AG04449 (cell line): ENCODE results near the gene SLC15A5.

ENCODE experiments used
- CTCF ChIA-PET: fragments of 350-600 bp; formaldehyde crosslinking; extraction: SDS; loops from one replicate; lab custom pipeline; 2021; ENCODE audit warnings: antibody characterized with exemption; lab: Yijun Ruan, JAX
- POLR2A ChIA-PET: fragments of 400-600, 350-600 bp; formaldehyde crosslinking; extraction: SDS; loops from one replicate; lab custom pipeline; 2020; ENCODE audit warnings: antibody characterized with exemption, inconsistent platforms; lab: Yijun Ruan, JAX
- DNase-seq: peaks from one replicate; pipeline ENCODE4 v3.0.0-alpha.2; 2010; ENCODE audit warnings: low read depth, low spot score
- H3K4me3 ChIP-seq: 2 replicates; pipeline ENCODE4 v1.5.1; 2011; ENCODE audit warnings: low read depth, mild to moderate bottlenecking, control low read depth, low read length
- TF ChIP-seq, protein P1 (sequence below): IDR thresholded peaks from one replicate; pipeline ENCODE4 v1.5.1; 2011; ENCODE audit warnings: mild to moderate bottlenecking, moderate library complexity, low read length, control low read depth, inconsistent platforms; ENCODE audit not compliant: insufficient read depth; ENCODE audit errors: missing control alignments

Gene SLC15A5

DNA sequence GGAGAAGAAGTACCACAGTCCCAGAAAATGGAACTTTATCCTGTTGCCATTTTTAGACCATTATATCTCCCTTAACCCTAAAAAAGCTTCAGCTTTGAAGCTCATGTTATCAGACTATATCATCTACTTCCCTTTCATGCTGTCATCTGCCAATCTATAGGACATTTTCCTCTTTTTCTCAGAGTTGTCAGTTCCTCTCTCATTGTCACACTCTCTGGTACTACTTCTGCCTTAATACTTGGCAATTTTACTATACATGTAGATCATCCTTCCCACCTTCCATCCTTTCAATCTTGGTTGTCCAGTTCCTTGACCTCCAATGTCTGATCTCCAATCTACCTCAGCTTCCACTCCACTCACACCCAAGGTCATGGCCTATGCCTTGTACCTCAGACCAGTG is 57.4 kb downstream of the SLC15A5 start:
- no peak for DNase-seq
- H3K4me3 ChIP-seq = no peak overlapping the region
- CTCF ChIA-PET = no interaction called here

DNA sequence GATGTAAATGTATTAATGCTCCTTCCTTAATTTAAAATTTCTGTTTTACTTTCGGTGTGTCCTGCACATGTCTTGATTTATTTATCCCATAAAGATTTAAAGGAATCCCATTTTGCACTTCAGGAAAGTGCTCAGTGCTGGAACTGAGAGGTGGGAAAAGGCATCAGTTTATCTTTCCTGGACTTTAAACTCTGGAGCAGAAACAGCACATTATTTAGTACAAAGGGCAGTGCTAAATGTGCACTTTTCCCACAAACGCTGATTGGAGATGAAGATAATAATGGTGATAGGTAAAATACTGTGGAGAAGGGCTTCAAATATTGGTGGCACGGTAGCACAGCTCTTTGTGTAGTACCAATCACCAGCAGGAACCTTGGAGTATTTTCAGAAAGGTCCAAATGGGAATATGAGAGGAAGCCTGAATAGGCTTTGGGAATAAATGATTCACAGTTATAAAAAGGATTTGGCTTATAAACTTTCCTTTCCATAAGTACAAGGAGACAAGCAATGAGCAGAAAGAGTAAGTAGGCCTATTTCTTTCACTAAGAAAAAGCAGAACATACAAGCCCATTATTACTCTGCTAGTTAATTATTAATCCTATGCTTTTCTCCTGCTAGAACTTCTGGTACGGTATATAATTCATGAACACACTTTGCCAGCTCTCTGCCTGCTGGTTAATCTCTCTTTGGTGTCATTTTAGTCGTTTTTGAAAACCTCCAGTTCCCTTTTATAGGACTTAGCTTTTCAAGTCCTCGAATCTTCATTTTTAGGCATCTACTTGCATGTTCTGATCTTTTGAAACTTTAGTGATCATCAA is 58.3 kb downstream of the SLC15A5 start:
- TF ChIP-seq, protein P1, sequence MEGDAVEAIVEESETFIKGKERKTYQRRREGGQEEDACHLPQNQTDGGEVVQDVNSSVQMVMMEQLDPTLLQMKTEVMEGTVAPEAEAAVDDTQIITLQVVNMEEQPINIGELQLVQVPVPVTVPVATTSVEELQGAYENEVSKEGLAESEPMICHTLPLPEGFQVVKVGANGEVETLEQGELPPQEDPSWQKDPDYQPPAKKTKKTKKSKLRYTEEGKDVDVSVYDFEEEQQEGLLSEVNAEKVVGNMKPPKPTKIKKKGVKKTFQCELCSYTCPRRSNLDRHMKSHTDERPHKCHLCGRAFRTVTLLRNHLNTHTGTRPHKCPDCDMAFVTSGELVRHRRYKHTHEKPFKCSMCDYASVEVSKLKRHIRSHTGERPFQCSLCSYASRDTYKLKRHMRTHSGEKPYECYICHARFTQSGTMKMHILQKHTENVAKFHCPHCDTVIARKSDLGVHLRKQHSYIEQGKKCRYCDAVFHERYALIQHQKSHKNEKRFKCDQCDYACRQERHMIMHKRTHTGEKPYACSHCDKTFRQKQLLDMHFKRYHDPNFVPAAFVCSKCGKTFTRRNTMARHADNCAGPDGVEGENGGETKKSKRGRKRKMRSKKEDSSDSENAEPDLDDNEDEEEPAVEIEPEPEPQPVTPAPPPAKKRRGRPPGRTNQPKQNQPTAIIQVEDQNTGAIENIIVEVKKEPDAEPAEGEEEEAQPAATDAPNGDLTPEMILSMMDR = no peak
- ChIA-PET CTCF (no interaction called here), POLR2A (no interaction called here)
- no peak for DNase-seq
- no peak overlapping the region for H3K4me3 ChIP-seq

More for the DNA sequence above, 57.4 kb downstream of the SLC15A5 start:
- POLR2A ChIA-PET = no interaction called here
- TF ChIP-seq, protein P1 = no peak

DNA sequence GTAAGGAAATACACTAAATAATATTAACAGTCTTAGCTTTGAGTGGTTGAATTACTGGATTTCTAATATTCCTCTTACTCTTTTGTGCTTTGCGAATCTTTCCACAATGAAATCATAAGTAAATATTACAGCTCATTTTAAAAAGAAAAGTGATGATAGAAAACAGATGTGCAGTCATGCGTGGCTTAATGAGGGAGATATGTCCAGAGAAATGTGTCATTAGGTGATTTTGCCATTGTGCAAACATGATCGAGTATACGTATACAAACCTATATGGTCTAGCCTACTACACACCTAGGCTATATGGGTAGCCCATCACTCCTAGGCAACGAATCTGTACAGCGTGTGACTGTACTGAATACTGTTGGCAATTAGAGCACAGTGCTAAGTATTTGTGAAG is 59.3 kb downstream of the SLC15A5 start:
- TF ChIP-seq, protein P1 = no peak
- POLR2A ChIA-PET = no interaction called here
- CTCF ChIA-PET = no interaction called here
- DNase-seq = no peak
- H3K4me3 ChIP-seq = no peak overlapping the region

GRCh38 chr12:16211731-16212130 is 65.8 kb downstream of the SLC15A5 start:
- no peak overlapping the region for H3K4me3 ChIP-seq
- POLR2A ChIA-PET = no interaction called here
- TF ChIP-seq, protein P1 = no peak
- no peak for DNase-seq
- CTCF ChIA-PET = no interaction called here

- POLR2A ChIA-PET = no interaction called here
- DNase-seq = no peak
- TF ChIP-seq, protein P1 = no peak
- no peak overlapping the region for H3K4me3 ChIP-seq
- CTCF ChIA-PET = no interaction called here
These were observed 78.6 kb downstream of the SLC15A5 start for GRCh38 chr12:16198884-16199283.

DNA sequence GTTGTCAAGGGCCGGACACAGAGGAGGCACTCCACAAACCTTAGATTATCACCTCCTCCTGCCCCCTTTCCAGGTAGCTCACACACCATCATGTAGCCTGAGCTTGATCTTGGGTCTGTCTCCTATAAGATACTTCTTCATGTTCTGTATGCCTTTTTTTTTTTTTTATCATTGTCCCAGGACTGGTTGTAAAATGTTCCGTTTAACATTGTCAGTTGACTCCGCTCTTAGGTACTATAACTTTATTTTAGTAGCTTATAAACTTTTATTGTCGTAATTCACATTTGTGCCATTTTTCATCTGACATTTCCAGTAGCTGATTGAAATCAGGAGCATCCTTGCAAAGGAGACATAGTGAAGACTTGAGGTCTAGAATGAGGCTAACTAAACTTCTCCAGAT is 79.9 kb downstream of the SLC15A5 start:
- CTCF ChIA-PET = no interaction called here

More for the DNA sequence above, 79.9 kb downstream of the SLC15A5 start:
- DNase-seq = no peak
- POLR2A ChIA-PET = no interaction called here
- H3K4me3 ChIP-seq = no peak overlapping the region
- TF ChIP-seq, protein P1 = no peak
